Hepatocyte (in vitro differentiated cells): Measurements from ENCODE around the gene CFAP410. TPM values are rescaled to one million over a fixed set of nuclear protein-coding genes. Genes with fewer than 3 reads are reported as not detected.
A peak's percentile ranks its signal among the peaks of the same experiment; 100 is the strongest.

Experiments
- DNase-seq: peaks from one replicate; pipeline ENCODE4 v3.0.0-alpha.2; 2016; ENCODE audit warnings: low spot score
- H2AFZ ChIP-seq: fragments of 200-600 bp; sonication (generic); 2 replicates; pipeline ENCODE4 v1.6.0; 2016; ENCODE audit warnings: antibody characterized with exemption, mild to moderate bottlenecking
- H3K27ac ChIP-seq: fragments of 200-600 bp; sonication (generic); 2 replicates; pipeline ENCODE4 v1.5.1; 2016; ENCODE audit warnings: mild to moderate bottlenecking
- H3K27me3 ChIP-seq: fragments of 200-600 bp; sonication (generic); 2 replicates; pipeline ENCODE4 v1.6.1; 2016
- H3K36me3 ChIP-seq: fragments of 200-600 bp; sonication (generic); replicated peaks from 2 replicates; pipeline ENCODE4 v1.5.1; 2016; ENCODE audit warnings: low read depth; ENCODE audit not compliant: insufficient read depth
- H3K4me1 ChIP-seq: fragments of 200-600 bp; sonication (generic); 2 replicates; pipeline ENCODE4 v1.5.1; 2016; ENCODE audit warnings: mild to moderate bottlenecking, moderate library complexity; ENCODE audit not compliant: insufficient read depth
- H3K4me2 ChIP-seq: fragments of 200-600 bp; sonication (generic); 2 replicates; pipeline ENCODE4 v1.6.0; 2016
- H3K4me3 ChIP-seq: fragments of 200-600 bp; sonication (generic); 2 replicates; pipeline ENCODE4 v1.5.1; 2016; ENCODE audit warnings: mild to moderate bottlenecking
- H3K79me2 ChIP-seq: fragments of 200-600 bp; sonication (generic); 2 replicates; pipeline ENCODE4 v1.6.0; 2017; ENCODE audit warnings: mild to moderate bottlenecking
- H3K9me2 ChIP-seq: fragments of 200-600 bp; sonication (generic); replicated peaks from 2 replicates; pipeline ENCODE4 v1.6.0; 2017; ENCODE audit warnings: mild to moderate bottlenecking; ENCODE audit not compliant: insufficient read depth
- H3K9me3 ChIP-seq: fragments of 200-600 bp; sonication (generic); 2 replicates; pipeline ENCODE4 v1.5.1; 2016; ENCODE audit warnings: low read depth, mild to moderate bottlenecking
- H4K20me1 ChIP-seq: fragments of 200-600 bp; sonication (generic); 2 replicates; pipeline ENCODE4 v1.6.0; 2016; ENCODE audit warnings: mild to moderate bottlenecking; ENCODE audit not compliant: insufficient read depth, poor library complexity, severe bottlenecking
- CTCF ChIP-seq: fragments of 200-600 bp; sonication (generic); IDR thresholded peaks from 2 replicates; pipeline ENCODE4 v1.5.1; 2016; ENCODE audit warnings: antibody characterized with exemption, mild to moderate bottlenecking; ENCODE audit not compliant: poor library complexity
- EZH2 ChIP-seq: fragments of 200-600 bp; sonication (generic); IDR thresholded peaks from 2 replicates; pipeline ENCODE4 v1.6.1; 2016; ENCODE audit warnings: antibody characterized with exemption, mild to moderate bottlenecking, borderline replicate concordance
- EZH2phosphoT487 ChIP-seq: fragments of 200-600 bp; sonication (generic); IDR thresholded peaks from one replicate; pipeline ENCODE4 v1.6.1; 2018; ENCODE audit warnings: antibody characterized with exemption, mild to moderate bottlenecking, low read depth, moderate library complexity; ENCODE audit not compliant: unreplicated experiment, severe bottlenecking
- WGBS: methylation state at CpG from one replicate; pipeline ENCODE4 v1.1.6; 2016; ENCODE audit warnings: low lambda C conversion rate; ENCODE audit errors: missing lambda C conversion rate; 5-methylcytosine and 5-hydroxymethylcytosine counted together
- polyA plus RNA-seq: library from polyadenylated mRNA; unstranded; fragments of >200 nt; fragmentation: Nextera tagmentation; extraction: Ambion mirVana; gene quantifications from 2 replicates; pipeline ENCODE4 v1.2.1, GENCODE V29; 2016
- total RNA-seq: library from RNA; depleted of rRNA; stranded (reverse); fragments of >200 nt; gene quantifications from 2 replicates; pipeline ENCODE4 v1.2.3, GENCODE V29; 2014

CFAP410 gene
- total and polyA plus RNA-seq, 2 experiments from 2014 or later: 17.1 to 33.6 TPM

GRCh38 chr21:44305691-44306090 lies 33.5 kb downstream of the CFAP410 start:
- H3K79me2 ChIP-seq: peaks cover 44% of the 10 kb centered on the region
- no peaks in the 10 kb centered on the region for H3K36me3 ChIP-seq
- DNase-seq: no peak

GRCh38 chr21:44304877-44305293 lies 34.3 kb downstream of the CFAP410 start:
- Histone ChIP-seq H4K20me1 (peaks cover 23% of the 10 kb centered on the region), H3K4me3 (no peak overlapping the region), H3K27me3 (no peaks in the 10 kb centered on the region), H3K4me1 (peaks cover 39% of the 10 kb centered on the region), H3K79me2 (peaks cover 49% of the 10 kb centered on the region), H3K4me2 (peak overlapping the region; percentile 34), H3K9me2 (no peaks in the 10 kb centered on the region), H3K27ac (peak overlapping the region; percentile 85), H3K36me3 (no peaks in the 10 kb centered on the region), H2AFZ (no peak overlapping the region), H3K9me3 (no peaks in the 10 kb centered on the region)
- peak; percentile 82 for DNase-seq
- TF ChIP-seq EZH2: no peak
- TF ChIP-seq CTCF: peak; percentile 72
- TF ChIP-seq EZH2phosphoT487: no peak
- WGBS: 47% methylated on average over 8 of the region's 8 CpGs

More at GRCh38 chr21:44305691-44306090, 33.5 kb downstream of the CFAP410 start:
- Histone ChIP-seq H3K4me3 (no peak overlapping the region), H3K27ac (peak overlapping the region; percentile 26), H4K20me1 (peaks cover 23% of the 10 kb centered on the region), H2AFZ (no peak overlapping the region), H3K9me2 (no peaks in the 10 kb centered on the region), H3K4me2 (no peak overlapping the region), H3K4me1 (peaks cover 39% of the 10 kb centered on the region), H3K9me3 (no peaks in the 10 kb centered on the region), H3K27me3 (no peaks in the 10 kb centered on the region)
- 95% methylated on average over 8 of the region's 9 CpGs for WGBS
- no peak for TF ChIP-seq CTCF
- no peak for TF ChIP-seq EZH2
- TF ChIP-seq EZH2phosphoT487: no peak

- no peaks in the 10 kb centered on the region for H3K9me2 ChIP-seq
- peaks cover 23% of the 10 kb centered on the region for H4K20me1 ChIP-seq
- no peak overlapping the region for H2AFZ ChIP-seq
- peaks cover 50% of the 10 kb centered on the region for H3K79me2 ChIP-seq
- peaks cover 42% of the 10 kb centered on the region for H3K4me1 ChIP-seq
- no peak for DNase-seq
- no peak overlapping the region for H3K4me3 ChIP-seq
- H3K36me3 ChIP-seq: no peaks in the 10 kb centered on the region
- H3K27me3 ChIP-seq: no peaks in the 10 kb centered on the region
- TF ChIP-seq EZH2phosphoT487 (no peak), CTCF (no peak), EZH2 (no peak)
- 73% methylated on average over 16 of the region's 16 CpGs for WGBS
- peak overlapping the region; percentile 85 for H3K27ac ChIP-seq
- no peaks in the 10 kb centered on the region for H3K9me3 ChIP-seq
- peak overlapping the region; percentile 21 for H3K4me2 ChIP-seq
Measured at GRCh38 chr21:44304011-44304616, 35.1 kb downstream of the CFAP410 start.
